Coronary artery (tissue), 2 donors: ENCODE measurements around the gene SETBP1.

Experiments used
- DNase-seq: peaks from one replicate; pipeline ENCODE4 v3.0.0-alpha.2; 2017; ENCODE audit warnings: low spot score
- H3K27ac ChIP-seq, 2 donors: fragments of 200-600 bp; sonication (generic); one replicate each; pipeline ENCODE4 v1.5.1; 2016 to 2019
- H3K4me3 ChIP-seq: fragments of 200-600 bp; sonication (generic); 2 replicates; pipeline ENCODE4 v1.5.1; 2016; ENCODE audit warnings: mild to moderate bottlenecking, moderate library complexity
- TF ChIP-seq, protein P1 (sequence below): fragments of 200-600 bp; sonication (generic); IDR thresholded peaks from one replicate; pipeline ENCODE4 v1.5.1; 2019; ENCODE audit warnings: antibody characterized with exemption

SETBP1 gene

DNA sequence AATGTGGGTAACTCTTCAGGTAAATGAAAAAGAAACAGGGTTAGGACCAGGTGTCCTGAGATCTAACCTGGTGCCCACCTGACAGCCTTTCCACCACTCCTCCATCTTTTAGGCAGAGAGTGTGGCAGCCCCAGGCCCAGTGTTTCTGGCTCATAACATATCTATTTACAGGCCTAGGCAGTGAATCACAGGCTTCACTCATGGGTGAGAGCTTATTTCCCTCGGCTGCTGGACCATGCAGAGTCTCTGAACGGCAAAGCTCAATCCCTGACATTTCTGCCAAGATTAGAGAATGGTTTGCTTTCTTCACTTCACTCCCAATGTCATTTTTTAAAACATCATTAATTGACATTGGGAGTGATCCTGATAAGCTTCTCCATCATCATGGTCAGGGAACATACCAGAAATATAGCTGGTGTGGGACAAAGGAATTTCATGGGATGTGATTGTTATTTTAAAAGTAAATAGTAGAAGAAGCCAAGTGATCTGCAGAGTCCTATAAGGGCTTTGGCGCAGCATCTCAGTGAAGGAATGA, 323.9 kb downstream of the SETBP1 start:
- Histone ChIP-seq H3K4me3 (no peak overlapping the region), H3K27ac (no peak overlapping the region)
- TF ChIP-seq, protein P1, sequence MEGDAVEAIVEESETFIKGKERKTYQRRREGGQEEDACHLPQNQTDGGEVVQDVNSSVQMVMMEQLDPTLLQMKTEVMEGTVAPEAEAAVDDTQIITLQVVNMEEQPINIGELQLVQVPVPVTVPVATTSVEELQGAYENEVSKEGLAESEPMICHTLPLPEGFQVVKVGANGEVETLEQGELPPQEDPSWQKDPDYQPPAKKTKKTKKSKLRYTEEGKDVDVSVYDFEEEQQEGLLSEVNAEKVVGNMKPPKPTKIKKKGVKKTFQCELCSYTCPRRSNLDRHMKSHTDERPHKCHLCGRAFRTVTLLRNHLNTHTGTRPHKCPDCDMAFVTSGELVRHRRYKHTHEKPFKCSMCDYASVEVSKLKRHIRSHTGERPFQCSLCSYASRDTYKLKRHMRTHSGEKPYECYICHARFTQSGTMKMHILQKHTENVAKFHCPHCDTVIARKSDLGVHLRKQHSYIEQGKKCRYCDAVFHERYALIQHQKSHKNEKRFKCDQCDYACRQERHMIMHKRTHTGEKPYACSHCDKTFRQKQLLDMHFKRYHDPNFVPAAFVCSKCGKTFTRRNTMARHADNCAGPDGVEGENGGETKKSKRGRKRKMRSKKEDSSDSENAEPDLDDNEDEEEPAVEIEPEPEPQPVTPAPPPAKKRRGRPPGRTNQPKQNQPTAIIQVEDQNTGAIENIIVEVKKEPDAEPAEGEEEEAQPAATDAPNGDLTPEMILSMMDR, result no peak
- DNase-seq, result no peak

DNA sequence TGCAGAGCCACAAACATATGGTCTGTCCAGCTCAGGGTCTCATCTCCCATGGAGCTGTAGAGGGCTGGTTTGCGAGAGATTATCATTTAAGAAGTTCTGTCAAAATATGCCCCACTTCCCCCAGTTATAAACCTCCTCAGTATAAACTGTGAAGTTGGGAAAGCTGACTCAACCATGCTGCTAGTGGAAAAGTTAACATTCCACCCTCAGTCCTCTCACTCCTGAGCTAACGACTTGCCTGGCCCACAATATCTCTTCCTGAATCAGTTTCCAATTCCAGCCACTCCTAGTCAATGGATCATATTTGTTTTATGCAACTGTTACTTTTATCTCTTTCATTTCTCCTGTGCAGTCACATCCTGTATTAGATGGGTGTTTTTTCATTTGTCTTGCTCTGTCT, 326.2 kb downstream of the SETBP1 start:
- Histone ChIP-seq H3K27ac (no peak overlapping the region), H3K4me3 (no peak overlapping the region)
- TF ChIP-seq, protein P1, result no peak
- DNase-seq, result no peak

DNA sequence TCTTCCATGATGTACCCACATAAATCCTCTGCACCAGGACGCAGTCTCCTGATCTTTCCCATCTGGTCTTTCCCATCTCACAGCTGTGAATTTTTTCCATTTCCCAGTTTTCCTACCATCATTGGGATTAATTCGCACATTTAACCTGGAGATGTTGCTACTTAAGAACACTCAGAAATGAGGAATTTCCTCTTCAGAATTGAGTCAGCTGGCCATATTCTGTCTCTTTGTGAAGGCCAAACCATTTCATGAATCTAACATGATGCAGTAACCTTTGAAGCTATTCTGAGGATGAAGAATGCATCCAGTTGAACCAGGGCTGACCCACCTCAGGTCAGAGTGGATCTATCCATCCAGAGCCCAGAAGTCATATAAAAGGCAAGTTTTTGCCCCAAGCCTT, 326.8 kb downstream of the SETBP1 start:
- no peak overlapping the region for H3K27ac ChIP-seq
- no peak overlapping the region for H3K4me3 ChIP-seq
- no peak for DNase-seq
- TF ChIP-seq, protein P1, result no peak

DNA sequence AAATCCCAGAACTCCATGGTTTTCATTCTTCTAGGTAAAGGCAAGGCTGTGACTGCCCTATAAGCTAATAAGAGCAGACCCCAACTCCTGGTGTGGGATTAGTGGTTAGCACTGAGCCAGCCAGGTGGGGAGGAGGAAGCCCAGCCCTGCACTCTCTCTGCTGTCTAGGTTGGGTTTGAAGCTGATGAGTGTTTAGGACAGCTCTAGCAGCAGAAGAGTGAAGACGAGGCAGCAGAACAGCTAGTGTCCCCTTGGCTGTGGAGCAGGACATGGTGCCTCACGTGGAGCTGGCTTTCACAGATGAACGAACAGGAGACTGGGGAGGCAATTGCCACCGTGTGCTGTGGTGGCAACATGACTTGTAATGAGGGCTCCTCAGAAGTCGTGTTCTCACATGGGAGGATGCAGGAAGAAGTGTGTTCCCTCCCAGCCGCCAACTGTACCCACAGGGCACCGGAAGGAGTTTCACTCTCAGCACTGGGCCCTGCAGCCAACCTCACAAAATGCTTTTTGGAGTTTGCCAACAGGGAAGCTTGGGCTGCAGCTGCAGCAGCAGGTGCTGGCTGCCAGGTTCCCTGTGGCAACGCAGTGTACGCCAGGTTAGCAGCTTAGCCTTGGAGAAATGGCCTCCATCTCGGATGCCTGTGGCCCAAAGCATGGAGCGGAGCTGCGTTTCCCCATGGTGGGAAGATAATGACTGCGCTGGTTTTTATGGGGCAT, 328.2 kb downstream of the SETBP1 start:
- TF ChIP-seq, protein P1, result no peak
- no peak for DNase-seq
- Histone ChIP-seq H3K27ac (no peak overlapping the region), H3K4me3 (no peak overlapping the region)

DNA sequence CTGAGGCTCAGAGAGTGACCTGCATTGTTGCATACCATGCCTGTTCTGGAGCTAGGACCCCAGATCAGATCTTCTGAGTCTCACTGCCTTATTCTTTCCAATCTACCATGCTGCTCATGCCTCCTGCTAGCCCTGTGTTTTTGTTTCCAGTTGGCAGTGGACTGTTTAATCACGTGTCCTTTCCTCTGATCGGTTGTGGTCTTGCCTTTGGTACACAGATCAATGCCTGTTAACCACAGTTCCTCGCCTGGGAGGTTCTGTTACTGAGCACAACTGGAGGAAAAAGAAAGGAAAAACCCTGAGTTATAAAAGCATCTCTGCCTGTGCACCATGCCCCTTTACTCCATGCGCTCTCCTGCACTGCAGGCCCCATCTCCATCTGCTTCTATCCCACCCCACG, 329.1 kb downstream of the SETBP1 start:
- TF ChIP-seq, protein P1, result no peak
- no peak for DNase-seq
- no peak overlapping the region for H3K4me3 ChIP-seq
- H3K27ac ChIP-seq, result no peak overlapping the region

DNA sequence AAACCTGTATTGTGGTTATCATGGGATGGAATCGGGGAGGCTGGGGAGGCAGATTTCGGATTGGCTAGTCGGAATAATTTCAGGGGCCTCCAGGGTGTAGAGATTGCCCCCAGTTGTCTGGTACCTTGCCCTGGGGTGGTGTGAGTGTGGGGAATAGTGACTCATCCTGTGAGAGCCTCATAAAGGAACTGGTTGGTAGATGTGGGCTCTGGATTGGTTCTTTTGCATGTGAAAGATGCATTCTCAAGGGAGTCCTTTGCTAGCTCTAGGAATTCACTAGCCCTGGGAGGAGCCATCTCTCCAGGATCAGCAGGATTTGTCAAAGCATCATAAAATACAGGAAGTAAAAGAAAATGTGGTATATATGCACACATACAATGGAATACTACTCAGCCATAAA, 331.6 kb downstream of the SETBP1 start:
- DNase-seq, result no peak
- Histone ChIP-seq H3K4me3 (no peak overlapping the region), H3K27ac (no peak overlapping the region)
- TF ChIP-seq, protein P1, result no peak

DNA sequence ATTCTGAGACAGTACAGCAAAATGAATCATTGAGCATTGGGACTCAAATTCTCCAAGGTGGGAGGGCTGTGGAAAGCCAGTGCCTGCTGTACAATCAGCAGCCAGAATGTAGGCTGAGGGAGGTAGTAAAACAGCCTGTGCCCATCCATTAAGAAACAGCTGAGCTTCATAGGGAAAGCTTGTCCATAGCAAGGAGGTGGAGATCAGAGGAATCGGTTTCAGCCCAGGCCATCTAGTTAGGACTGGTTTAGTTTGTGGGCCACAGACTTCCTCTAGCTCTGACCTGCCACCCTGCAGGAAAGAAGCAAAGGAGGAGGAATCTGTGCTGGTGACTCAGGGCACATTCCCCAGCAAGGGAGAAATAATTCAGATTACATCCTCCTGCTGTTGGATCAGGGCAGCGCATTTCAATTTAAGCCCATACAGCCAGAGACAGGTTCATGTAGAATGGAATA, 333.4 kb downstream of the SETBP1 start:
- no peak for DNase-seq
- Histone ChIP-seq H3K27ac (peak overlapping the region; percentile 31 to 72), H3K4me3 (no peak overlapping the region)
- TF ChIP-seq, protein P1, result no peak
